Eye (tissue), 1 donor: ENCODE results near the gene FAM228B.

Experiments used
- DNase-seq: peaks from one replicate; pipeline ENCODE4 v3.0.0-alpha.2; 2015

The FAM228B gene

DNA sequence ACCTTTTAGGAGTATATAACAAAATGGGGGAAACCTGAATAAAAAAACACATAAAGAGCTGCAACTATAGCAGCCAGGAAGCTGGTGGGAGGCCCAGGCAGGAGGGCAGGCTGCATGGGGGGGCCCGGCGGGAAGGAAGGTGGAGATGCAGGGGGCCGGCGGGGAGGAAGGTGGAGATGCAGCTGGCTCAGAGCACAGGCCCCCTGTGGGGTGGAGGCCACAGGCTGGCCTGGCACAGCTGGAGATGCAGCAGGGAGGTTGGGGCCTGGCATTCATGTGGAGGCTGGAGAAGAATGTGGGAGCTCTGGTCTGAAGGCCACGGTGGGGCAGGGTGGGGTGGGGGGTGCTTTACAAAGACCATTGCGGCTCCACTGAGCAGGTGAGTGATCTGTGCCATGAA, 83.0 kb downstream of the FAM228B start:
- DNase-seq = no peak

GRCh38 chr2:24206714-24207113, 83.4 kb downstream of the FAM228B start:
- no peak for DNase-seq

- no peak for DNase-seq
Observed at GRCh38 chr2:24207359-24207758, 84.1 kb downstream of the FAM228B start.

- DNase-seq = no peak
Observed at GRCh38 chr2:24208490-24208889, 85.2 kb downstream of the FAM228B start.

GRCh38 chr2:24209389-24210105, 86.3 kb downstream of the FAM228B start:
- no peak for DNase-seq

DNA sequence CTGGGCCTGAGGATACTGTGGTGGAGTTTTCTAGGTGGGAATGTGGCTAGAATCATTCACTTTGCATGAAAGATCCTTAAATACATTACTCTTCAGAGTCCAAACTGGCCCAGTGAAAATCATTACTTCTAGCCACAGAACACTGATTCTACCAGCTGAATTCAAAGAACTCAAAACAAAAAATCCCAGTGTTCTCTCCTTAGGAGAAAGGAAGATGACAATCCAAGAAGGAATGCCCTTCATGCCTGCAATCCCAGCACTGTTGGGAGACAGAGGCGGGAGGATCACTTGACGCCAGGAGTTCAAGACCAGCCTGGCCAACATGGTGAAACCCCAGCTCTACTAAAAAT, 86.8 kb downstream of the FAM228B start:
- no peak for DNase-seq

GRCh38 chr2:24210723-24211122, 87.5 kb downstream of the FAM228B start:
- no peak for DNase-seq

DNA sequence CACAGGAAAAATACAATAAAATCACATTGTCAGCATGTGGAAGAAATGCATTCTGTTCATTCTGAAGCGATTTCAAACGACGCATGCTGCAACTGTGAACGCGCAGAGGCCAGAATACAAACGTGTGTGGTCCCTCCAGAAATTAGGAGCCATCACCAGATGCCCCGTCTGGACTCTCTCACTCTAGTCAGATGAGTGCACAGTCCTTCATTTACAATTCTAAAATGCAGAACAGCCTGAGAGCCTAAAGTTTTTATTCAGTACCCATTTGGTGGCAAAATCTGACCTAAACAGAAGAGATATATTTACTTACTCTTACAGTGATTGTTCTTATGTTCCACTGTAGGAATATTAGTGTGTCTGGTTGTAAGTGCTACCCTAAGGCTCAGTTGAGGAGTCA, 88.1 kb downstream of the FAM228B start:
- no peak for DNase-seq

GRCh38 chr2:24214880-24215279, 91.6 kb downstream of the FAM228B start:
- no peak for DNase-seq
